Esophagus squamous epithelium (tissue), 4 donors: Measurements from ENCODE around the gene ABR.

Experiments
- POLR2A ChIP-seq, 4 donors: fragments of 450-650 bp; IDR thresholded peaks; one replicate each; pipeline ENCODE4 v1.6.1; 2017; ENCODE audit warnings: antibody characterized with exemption in 4 of 4, mild to moderate bottlenecking in 4 of 4, moderate library complexity in 3 of 4
- TF ChIP-seq, protein P1 (sequence below), 6 experiments: fragments of 450-650 bp in 4 of 6; fragments of 200-600 bp in 2 of 6; sonication (generic) in 2 of 6; IDR thresholded peaks; one replicate each; pipeline ENCODE4 v1.5.1; 2016 to 2019; ENCODE audit warnings: antibody characterized with exemption in 6 of 6, mild to moderate bottlenecking in 4 of 6, moderate library complexity in 4 of 6

DNA sequence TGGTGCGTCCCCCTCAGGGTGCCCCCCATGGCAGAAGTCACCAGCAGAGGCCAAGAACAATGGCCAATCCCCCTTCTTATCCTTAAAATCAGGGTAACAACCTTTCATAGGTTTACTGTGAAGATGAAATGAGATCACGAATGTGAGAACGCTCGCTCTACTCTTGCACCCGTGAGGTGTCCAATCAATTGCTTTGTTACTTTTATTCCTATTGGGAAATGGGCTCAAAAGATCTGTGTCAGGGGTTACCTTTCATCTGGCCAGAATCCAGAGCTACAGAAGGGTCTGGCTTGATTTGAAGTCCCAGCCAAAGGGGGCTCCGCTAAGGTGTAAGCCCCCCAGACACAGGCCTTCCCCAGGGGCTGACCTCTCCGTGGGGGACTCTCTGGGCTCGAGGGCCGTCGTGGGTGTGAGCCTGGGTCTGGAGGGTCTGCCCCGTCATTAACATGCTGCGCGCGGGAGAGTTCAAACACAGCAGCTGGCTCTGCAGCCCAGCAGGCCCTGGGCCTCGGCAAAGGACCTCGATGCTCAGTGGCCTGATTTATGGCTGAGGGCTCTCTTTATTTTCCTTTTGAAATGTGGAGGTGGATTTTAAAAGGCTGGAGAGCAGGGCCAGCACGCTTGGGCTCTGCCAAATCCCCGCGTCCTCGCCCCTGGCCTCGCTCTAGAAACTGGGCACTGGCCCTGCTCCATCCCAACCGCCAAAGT, 10.4 kb downstream of the ABR start:
- TF ChIP-seq, protein P1, sequence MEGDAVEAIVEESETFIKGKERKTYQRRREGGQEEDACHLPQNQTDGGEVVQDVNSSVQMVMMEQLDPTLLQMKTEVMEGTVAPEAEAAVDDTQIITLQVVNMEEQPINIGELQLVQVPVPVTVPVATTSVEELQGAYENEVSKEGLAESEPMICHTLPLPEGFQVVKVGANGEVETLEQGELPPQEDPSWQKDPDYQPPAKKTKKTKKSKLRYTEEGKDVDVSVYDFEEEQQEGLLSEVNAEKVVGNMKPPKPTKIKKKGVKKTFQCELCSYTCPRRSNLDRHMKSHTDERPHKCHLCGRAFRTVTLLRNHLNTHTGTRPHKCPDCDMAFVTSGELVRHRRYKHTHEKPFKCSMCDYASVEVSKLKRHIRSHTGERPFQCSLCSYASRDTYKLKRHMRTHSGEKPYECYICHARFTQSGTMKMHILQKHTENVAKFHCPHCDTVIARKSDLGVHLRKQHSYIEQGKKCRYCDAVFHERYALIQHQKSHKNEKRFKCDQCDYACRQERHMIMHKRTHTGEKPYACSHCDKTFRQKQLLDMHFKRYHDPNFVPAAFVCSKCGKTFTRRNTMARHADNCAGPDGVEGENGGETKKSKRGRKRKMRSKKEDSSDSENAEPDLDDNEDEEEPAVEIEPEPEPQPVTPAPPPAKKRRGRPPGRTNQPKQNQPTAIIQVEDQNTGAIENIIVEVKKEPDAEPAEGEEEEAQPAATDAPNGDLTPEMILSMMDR (IDR thresholded peaks at IDR 0.05): no peak
- TF ChIP-seq POLR2A (IDR thresholded peaks at IDR 0.05): no peak
